GM21360 (cell line): ENCODE measurements around the gene PRKAA2.

Experiments used
- ATAC-seq: cut with Tn5 transposase; IDR thresholded peaks from one replicate; pipeline ENCODE4 v1.9.1; 2021; ENCODE audit warnings: mild to moderate bottlenecking, moderate library complexity; ENCODE audit not compliant: unreplicated experiment

PRKAA2 gene

GRCh38 chr1:56712150-56712549 lies 67.0 kb downstream of the PRKAA2 start:
- no peak for ATAC-seq

GRCh38 chr1:56713112-56713511 lies 68.0 kb downstream of the PRKAA2 start:
- ATAC-seq, result no peak

- no peak for ATAC-seq
These were observed 70.0 kb downstream of the PRKAA2 start for GRCh38 chr1:56715156-56715555.

GRCh38 chr1:56719171-56719570 lies 74.1 kb downstream of the PRKAA2 start:
- ATAC-seq, result no peak

GRCh38 chr1:56726706-56727105 lies 81.6 kb downstream of the PRKAA2 start:
- no peak for ATAC-seq

- ATAC-seq, result no peak
These were observed 83.8 kb downstream of the PRKAA2 start for GRCh38 chr1:56728964-56729363.

- no peak for ATAC-seq
These were observed 100.1 kb downstream of the PRKAA2 start for GRCh38 chr1:56745231-56745630.

GRCh38 chr1:56754708-56755479 lies 109.8 kb downstream of the PRKAA2 start:
- no peak for ATAC-seq

- no peak for ATAC-seq
These were observed 110.8 kb downstream of the PRKAA2 start for GRCh38 chr1:56755911-56756310.

GRCh38 chr1:56758135-56758534 lies 113.0 kb downstream of the PRKAA2 start:
- no peak for ATAC-seq

GRCh38 chr1:56758794-56759193 lies 113.7 kb downstream of the PRKAA2 start:
- no peak for ATAC-seq
